Measurements from ENCODE around the gene CHD5.

The CHD5 gene

DNA sequence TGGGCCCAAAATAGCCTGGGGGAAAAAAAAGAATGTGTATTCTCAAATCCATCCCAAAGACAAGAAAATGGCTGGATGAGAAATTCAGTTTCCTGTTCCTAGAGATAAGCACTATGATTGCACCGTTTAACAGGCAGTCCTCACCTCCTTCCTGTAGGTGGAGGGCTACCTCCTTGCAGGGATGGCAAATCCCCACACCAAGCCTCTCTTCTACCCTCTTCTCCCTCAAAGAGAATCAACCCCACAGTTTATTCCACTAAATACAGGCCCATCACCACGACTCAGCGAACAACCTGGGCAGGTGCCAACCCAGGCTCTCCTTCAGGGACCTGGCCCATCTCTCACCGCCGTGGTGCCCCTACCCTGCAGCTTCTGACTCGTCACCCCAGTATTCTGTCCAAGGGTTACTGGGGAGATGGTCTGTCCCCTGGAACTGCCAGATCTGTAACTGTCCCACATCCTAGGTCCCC is 3.4 kb upstream of the CHD5 start:
- DNase-seq (ENCODE audit: low read depth, low spot score) = no peak
- TF ChIP-seq, protein P1, sequence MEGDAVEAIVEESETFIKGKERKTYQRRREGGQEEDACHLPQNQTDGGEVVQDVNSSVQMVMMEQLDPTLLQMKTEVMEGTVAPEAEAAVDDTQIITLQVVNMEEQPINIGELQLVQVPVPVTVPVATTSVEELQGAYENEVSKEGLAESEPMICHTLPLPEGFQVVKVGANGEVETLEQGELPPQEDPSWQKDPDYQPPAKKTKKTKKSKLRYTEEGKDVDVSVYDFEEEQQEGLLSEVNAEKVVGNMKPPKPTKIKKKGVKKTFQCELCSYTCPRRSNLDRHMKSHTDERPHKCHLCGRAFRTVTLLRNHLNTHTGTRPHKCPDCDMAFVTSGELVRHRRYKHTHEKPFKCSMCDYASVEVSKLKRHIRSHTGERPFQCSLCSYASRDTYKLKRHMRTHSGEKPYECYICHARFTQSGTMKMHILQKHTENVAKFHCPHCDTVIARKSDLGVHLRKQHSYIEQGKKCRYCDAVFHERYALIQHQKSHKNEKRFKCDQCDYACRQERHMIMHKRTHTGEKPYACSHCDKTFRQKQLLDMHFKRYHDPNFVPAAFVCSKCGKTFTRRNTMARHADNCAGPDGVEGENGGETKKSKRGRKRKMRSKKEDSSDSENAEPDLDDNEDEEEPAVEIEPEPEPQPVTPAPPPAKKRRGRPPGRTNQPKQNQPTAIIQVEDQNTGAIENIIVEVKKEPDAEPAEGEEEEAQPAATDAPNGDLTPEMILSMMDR (IDR thresholded peaks at IDR 0.05; ENCODE audit: low read depth, low read length) = no peak
- in situ Hi-C loops (cut with HindIII; ENCODE audit: low sequenced_read_pairs) = no loop called here
- H3K4me3 ChIP-seq (ENCODE audit: low read depth, low read length) = no peak overlapping the region

DNA sequence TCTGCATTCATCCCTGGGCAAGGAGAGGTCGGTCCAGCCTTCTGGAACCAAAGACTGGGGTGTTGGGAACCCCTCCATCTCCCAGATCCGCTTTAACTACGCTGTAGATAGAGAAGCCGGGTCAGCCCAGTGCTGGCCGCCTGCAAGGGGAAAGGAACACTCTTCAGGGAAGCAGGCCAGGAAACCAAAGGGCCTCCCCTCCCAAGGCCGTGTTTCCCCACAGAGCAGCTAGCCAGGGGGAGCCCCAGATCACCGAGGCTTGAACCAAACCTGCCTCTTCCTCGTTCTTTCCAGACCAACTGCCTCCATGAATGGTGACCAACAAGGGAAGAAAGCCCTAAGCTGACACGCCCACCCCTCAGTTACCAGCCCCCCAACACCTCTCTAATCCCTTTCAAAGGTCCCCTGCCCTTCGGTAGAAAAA is 1.2 kb upstream of the CHD5 start:
- TF ChIP-seq, protein P1 (IDR thresholded peaks at IDR 0.05; ENCODE audit: low read depth, low read length) = no peak
- H3K4me3 ChIP-seq (ENCODE audit: low read depth, low read length) = no peak overlapping the region
- in situ Hi-C loops (cut with HindIII; ENCODE audit: low sequenced_read_pairs) = no loop called here
- no peak for DNase-seq (ENCODE audit: low read depth, low spot score)

DNA sequence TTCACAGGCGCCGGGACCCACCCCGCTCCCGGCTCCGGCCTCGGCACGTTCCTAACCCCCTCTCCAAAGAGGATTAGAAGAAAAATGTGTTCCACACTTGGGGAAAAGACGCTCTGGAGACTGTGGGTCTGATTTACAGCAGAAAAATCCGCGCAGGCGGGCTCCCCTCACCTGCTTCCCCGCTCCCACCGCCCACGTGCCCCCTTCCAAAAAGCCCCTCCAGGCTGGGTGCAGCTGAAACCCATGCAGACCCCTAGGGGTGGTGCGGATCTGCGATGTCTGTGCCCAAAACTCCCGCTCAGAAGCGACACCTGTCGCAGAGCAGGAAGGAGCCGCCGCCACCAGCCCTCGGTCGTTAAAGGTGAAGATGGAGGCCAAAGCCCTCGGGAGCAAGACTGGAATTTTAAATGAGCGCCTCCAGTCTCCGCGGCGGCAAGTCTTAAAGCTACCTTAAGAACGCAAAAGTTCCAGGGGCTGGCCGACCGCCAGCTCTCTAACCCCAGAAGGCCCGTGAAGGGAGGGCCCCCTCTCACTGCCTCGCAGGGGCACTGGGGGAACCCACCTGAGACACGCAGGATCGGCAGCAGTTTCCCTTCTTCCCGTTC is 688 bp upstream of the CHD5 start:
- TF ChIP-seq, protein P1 (IDR thresholded peaks at IDR 0.05; ENCODE audit: low read depth, low read length) = no peak
- in situ Hi-C loops (cut with HindIII; ENCODE audit: low sequenced_read_pairs) = no loop called here
- no peak for DNase-seq (ENCODE audit: low read depth, low spot score)
- no peak overlapping the region for H3K4me3 ChIP-seq (ENCODE audit: low read depth, low read length)

DNA sequence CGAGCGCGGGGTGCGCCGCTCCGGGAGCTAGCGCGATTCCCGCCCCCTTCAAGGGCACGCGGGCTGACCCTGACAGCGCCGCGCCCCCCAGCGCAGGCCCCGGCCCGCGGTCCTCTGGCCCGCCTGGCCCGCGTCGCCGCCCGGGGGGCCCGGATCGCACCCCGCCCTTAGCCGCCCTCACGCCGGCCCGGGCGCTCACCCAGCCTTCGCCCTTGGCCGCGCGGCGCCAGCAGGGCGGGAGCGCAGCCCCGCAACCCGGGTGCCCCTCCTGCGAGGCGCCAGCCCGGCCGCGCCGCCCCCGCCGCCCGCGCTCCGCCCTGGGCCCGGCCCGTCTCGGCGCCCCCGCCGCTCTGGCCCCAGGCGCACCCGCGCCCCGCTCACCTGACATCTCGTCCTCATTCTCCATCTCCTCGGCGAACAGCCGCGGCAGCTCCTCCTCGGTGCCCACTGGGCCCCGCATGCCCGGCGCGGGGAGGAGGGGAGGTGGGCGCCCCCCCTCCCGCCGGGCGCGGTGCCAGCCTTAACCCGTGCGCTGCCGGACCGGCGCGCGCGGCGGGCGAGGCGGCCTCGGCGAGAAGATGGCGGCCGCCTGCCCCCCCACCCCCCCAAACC is 451 bp downstream of the CHD5 start:
- TF ChIP-seq, protein P1 (IDR thresholded peaks at IDR 0.05; ENCODE audit: low read depth, low read length) = no peak
- in situ Hi-C loops (cut with HindIII; ENCODE audit: low sequenced_read_pairs) = no loop called here
- H3K4me3 ChIP-seq (ENCODE audit: low read depth, low read length) = no peak overlapping the region
- no peak for DNase-seq (ENCODE audit: low read depth, low spot score)

DNA sequence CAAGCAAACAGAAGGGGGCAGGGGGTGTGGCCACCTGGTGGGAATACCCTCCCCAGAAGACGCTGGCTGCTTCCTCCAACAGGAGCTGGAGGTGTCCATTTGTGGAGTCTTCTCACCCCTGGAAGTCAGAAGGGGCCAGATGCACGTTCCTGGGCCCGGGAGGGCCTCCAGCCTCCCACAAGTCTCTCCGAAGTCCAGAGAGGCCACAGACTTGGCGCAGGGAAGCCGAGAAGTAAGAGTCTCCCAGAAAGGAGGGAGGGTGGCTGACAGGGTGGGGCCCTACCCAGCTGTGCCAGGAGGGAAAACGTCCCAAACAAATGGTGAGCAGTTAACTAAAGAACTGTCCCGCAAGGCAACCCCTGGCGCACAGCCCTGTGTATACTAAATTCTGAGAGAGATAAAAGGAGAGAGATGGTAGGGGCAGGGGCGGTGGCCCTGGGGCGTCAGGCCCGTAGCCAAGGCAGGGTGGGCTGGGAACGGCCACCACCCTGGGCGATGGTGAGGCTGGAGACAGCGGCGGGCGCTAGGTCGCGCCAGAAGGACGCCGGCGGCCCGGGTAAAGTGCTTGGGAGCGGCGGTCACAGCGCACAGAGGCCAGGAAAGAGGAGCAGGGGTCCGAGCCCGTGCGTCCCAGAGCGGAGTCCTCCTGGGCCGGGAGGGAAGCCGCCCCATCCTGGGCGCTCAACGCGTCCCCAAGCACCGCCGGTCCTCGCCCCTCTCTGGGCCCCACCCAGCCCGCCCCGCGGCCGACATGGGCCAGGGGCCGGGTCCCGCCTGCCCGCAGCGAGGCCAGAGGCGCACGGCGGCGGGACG is 1.2 kb downstream of the CHD5 start:
- H3K4me3 ChIP-seq (ENCODE audit: low read depth, low read length) = no peak overlapping the region
- DNase-seq (ENCODE audit: low read depth, low spot score) = no peak
- TF ChIP-seq, protein P1 (IDR thresholded peaks at IDR 0.05; ENCODE audit: low read depth, low read length) = no peak
- in situ Hi-C loops (cut with HindIII; ENCODE audit: low sequenced_read_pairs) = no loop called here

DNA sequence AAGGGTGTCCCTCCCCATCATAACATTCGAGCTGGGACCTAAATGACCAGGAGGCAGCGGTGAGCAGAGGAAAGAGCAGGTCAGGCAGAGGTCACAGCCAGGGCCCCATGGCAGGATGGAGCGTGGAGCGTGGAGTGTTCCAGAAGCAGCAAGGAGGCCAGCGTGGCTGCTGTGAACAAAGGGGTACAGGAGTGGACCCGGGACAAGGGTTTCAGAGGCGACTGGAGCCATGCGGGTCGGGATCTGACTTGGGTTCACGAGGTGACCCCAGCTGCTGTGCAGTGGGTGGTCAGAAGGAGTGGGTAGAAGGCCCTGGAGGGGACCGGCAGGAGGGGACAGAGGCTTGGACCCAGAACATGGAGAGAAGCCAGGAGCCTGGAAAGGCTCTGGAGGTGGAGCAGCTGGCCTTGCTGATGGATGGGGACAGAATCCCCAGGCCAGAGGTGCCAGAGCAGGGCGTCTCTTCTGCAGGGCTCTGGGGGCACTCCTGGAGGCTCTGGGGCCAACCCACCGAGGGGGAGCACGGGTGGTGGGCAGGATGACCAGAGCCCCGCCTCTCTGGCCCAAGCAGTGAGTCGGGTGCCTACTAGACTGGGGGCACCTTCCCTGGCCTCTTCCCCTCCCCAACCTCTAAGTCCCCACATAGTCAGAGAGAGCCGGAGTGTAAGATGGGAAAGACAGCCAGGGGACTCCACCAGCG is 2.3 kb downstream of the CHD5 start:
- in situ Hi-C loops (cut with HindIII; ENCODE audit: low sequenced_read_pairs) = no loop called here
- TF ChIP-seq, protein P1 (IDR thresholded peaks at IDR 0.05; ENCODE audit: low read depth, low read length) = no peak
- no peak for DNase-seq (ENCODE audit: low read depth, low spot score)
- H3K4me3 ChIP-seq (ENCODE audit: low read depth, low read length) = no peak overlapping the region

All from astrocyte of the spinal cord (primary cell).